ENCODE data around the gene WNT11.

GRCh38 chr11:76245720-76246119, 39.4 kb upstream of the WNT11 start:
- no peak for TF ChIP-seq EZH2 (IDR thresholded peaks at IDR 0.05; ENCODE audit: insufficient read depth, poor library complexity, severe bottlenecking)
- no peak for TF ChIP-seq EZH2phosphoT487 (IDR thresholded peaks at IDR 0.05; ENCODE audit: insufficient read depth, low read depth)

All from GM23248 (cell line).